Muscle of arm (tissue), 14 donors: ENCODE measurements around the gene RFPL3. TPM values are rescaled to one million over a fixed set of nuclear protein-coding genes. Genes with fewer than 3 reads are reported as not detected.
"Not testable (repeated sequence)": the region's sequence is repeated elsewhere in the genome, so short reads cannot be mapped to it uniquely, and the experiment has no call there.

Source experiments
- DNase-seq: peaks from one replicate; pipeline ENCODE4 v3.0.0-alpha.2; 2013
- long read RNA-seq, 11 donors: transcript quantifications; one replicate each; lab custom pipeline, GENCODE V29; 2026
- polyA plus RNA-seq, 12 donors: library from polyadenylated mRNA; unstranded; fragments of 120-200 nt; gene quantifications; one replicate each; pipeline ENCODE4 v1.2.1, GENCODE V29; 2013; ENCODE audit not compliant: insufficient read length in 12 of 12

The RFPL3 gene
- polyA plus RNA-seq: under 1 TPM in 2 of 12 donors, not detected in 10; 0.31 to 0.40 TPM
- long read RNA-seq, donor 1: 0 reads
- long read RNA-seq, donor 2: 0 reads
- long read RNA-seq, donor 3: 0 reads
- long read RNA-seq, donor 4: 0 reads
- long read RNA-seq, donor 5: 0 reads
- long read RNA-seq, donor 6: 0 reads
- long read RNA-seq, donor 7: 0 reads
- long read RNA-seq, donor 8: 0 reads
- long read RNA-seq, donor 9: 0 reads
- long read RNA-seq, donor 10: 0 reads
- long read RNA-seq, donor 11: 0 reads

GRCh38 chr22:32357567-32357966, at the start of gene RFPL3:
RFPL3 (plus strand) TSS chr22:32357867; CDS start chr22:32358072, 205 bp downstream.
- DNase-seq: not testable (repeated sequence)

- DNase-seq: no peak
Measured at GRCh38 chr22:32308191-32308590, 49.5 kb upstream of the RFPL3 start.

- no peak for DNase-seq
Measured at GRCh38 chr22:32308934-32309333, 48.7 kb upstream of the RFPL3 start.

- no peak for DNase-seq
Measured at GRCh38 chr22:32309585-32310251, 47.9 kb upstream of the RFPL3 start.

GRCh38 chr22:32310777-32311176, 46.9 kb upstream of the RFPL3 start:
- no peak for DNase-seq

GRCh38 chr22:32311551-32312071, 46.1 kb upstream of the RFPL3 start:
- no peak for DNase-seq

- DNase-seq: no peak
Measured at GRCh38 chr22:32312748-32313147, 44.9 kb upstream of the RFPL3 start.

GRCh38 chr22:32313532-32313931, 44.1 kb upstream of the RFPL3 start:
- no peak for DNase-seq

- DNase-seq: no peak
Measured at GRCh38 chr22:32317524-32317923, 40.1 kb upstream of the RFPL3 start.

- DNase-seq: no peak
Measured at GRCh38 chr22:32318361-32318760, 39.3 kb upstream of the RFPL3 start.

- DNase-seq: no peak
Measured at GRCh38 chr22:32319861-32320406, 37.7 kb upstream of the RFPL3 start.

GRCh38 chr22:32322986-32323385, 34.7 kb upstream of the RFPL3 start:
- DNase-seq: no peak

- no peak for DNase-seq
Measured at GRCh38 chr22:32323513-32324164, 34.0 kb upstream of the RFPL3 start.

- no peak for DNase-seq
Measured at GRCh38 chr22:32324505-32325415, 32.9 kb upstream of the RFPL3 start.

- DNase-seq: no peak
Measured at GRCh38 chr22:32325416-32325801, 32.3 kb upstream of the RFPL3 start.

GRCh38 chr22:32325811-32326237, 31.8 kb upstream of the RFPL3 start:
- no peak for DNase-seq

GRCh38 chr22:32326647-32327046, 31.0 kb upstream of the RFPL3 start:
- no peak for DNase-seq

- DNase-seq: no peak
Measured at GRCh38 chr22:32327066-32327465, 30.6 kb upstream of the RFPL3 start.

GRCh38 chr22:32327596-32328171, 30.0 kb upstream of the RFPL3 start:
- no peak for DNase-seq

- DNase-seq: no peak
Measured at GRCh38 chr22:32328306-32329201, 29.1 kb upstream of the RFPL3 start.
